Keratinocyte (primary cell): ENCODE results near the gene XRCC3.

Source experiments
- EZH2 ChIP-seq: IDR thresholded peaks from one replicate; pipeline ENCODE4 v1.6.1; 2012; ENCODE audit warnings: inconsistent platforms, mild to moderate bottlenecking, low read length, moderate library complexity
- TF ChIP-seq, protein P1 (sequence below), 3 experiments: IDR thresholded peaks in 1 of 3; conservative IDR thresholded peaks in 1 of 3; optimal IDR thresholded peaks in 1 of 3; 2 replicates in 2 of 3; 3 replicates in 1 of 3; pipeline versions ENCODE3 to v1.5.1; 2011; ENCODE audit warnings: low read length in 3 of 3, mild to moderate bottlenecking in 3 of 3, moderate library complexity in 2 of 3, control low read depth in 1 of 3, inconsistent platforms in 1 of 3; ENCODE audit not compliant: insufficient read depth in 2 of 3; ENCODE audit errors: extremely low read depth in 1 of 3

DNA sequence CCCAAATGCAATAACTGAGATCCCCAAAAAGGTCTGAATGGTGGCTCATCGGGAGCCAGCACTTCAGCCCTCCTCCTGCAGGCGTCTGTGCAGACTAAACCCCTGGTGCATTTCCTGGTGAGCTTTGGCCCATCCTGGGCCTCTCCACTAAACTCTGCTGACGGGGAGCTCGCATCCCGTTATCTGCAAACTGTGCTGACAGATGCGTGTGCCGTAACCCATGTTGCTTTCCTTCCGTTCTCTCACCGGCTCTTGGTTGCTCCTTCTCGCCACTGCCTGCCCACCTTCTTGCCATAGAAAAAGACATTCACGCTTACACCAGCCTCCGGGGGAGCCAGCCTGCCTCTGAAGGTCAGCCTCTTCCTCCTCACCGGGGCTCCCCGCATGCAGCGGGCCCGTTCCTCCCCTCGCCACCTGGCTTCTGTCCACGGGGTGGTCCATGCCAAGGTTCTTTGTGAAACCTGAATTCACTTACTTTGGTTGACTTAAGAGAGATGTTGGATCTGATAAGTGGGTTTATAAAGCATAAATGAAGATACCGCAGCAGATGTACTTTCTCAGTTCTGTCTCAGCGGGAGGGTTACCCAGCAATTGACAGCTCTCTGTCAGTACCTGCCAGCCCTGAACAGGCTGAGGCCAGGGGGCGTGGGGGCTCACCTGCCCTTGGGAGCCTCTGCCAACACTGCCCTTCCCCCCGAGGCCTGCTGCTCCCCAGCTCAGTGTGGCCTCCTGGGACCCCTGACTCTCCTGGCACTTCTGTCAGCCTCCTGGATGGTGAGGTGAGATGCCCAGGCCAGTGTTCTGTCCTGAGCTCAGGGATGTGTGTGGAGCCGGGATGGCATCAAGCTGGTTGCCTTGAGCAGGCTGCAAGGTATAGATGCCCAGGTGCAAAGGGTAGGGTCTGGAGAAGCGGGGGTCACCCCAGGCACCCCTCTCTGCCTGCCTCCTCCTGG is 14.5 kb upstream of the XRCC3 start:
- TF ChIP-seq, protein P1, sequence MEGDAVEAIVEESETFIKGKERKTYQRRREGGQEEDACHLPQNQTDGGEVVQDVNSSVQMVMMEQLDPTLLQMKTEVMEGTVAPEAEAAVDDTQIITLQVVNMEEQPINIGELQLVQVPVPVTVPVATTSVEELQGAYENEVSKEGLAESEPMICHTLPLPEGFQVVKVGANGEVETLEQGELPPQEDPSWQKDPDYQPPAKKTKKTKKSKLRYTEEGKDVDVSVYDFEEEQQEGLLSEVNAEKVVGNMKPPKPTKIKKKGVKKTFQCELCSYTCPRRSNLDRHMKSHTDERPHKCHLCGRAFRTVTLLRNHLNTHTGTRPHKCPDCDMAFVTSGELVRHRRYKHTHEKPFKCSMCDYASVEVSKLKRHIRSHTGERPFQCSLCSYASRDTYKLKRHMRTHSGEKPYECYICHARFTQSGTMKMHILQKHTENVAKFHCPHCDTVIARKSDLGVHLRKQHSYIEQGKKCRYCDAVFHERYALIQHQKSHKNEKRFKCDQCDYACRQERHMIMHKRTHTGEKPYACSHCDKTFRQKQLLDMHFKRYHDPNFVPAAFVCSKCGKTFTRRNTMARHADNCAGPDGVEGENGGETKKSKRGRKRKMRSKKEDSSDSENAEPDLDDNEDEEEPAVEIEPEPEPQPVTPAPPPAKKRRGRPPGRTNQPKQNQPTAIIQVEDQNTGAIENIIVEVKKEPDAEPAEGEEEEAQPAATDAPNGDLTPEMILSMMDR (optimal IDR thresholded peaks at IDR 0.05 in 1 of 3, IDR thresholded peaks at IDR 0.05 in 1 of 3, conservative IDR thresholded peaks at IDR 0.05 in 1 of 3; ENCODE audit: extremely low read depth in 1 of 3, insufficient read depth in 2 of 3, low read length in 3 of 3) = peak in 1 of 3 experiments; percentile 8
- no peak for TF ChIP-seq EZH2
